SU-DHL-6 (cell line): ENCODE results near the gene HPCAL4.

Experiments
- H2AFZ ChIP-seq: fragments of 200-600 bp; sonication (generic); 2 replicates; pipeline ENCODE4 v1.6.1; 2014; ENCODE audit warnings: low read depth, mild to moderate bottlenecking, moderate library complexity, mixed read lengths, antibody characterized with exemption, low read length; ENCODE audit not compliant: severe bottlenecking
- H3F3A ChIP-seq: fragments of 200-600 bp; shearing (Covaris generic); 2 replicates; pipeline ENCODE4 v1.6.0; 2016; ENCODE audit warnings: antibody characterized with exemption, mild to moderate bottlenecking; ENCODE audit not compliant: insufficient read depth
- H3K27ac ChIP-seq: fragments of 200-600 bp; sonication (generic); 2 replicates; pipeline ENCODE4 v1.5.1; 2016; ENCODE audit warnings: low read depth, mild to moderate bottlenecking, low read length, moderate library complexity, mixed read lengths
- H3K27me3 ChIP-seq: fragments of 200-600 bp; sonication (generic), shearing (Covaris generic); 2 replicates; pipeline ENCODE4 v1.6.0; 2014; ENCODE audit warnings: mild to moderate bottlenecking, low read length
- H3K36me3 ChIP-seq: fragments of 200-600 bp; sonication (generic); 2 replicates; pipeline ENCODE4 v1.6.1; 2014; ENCODE audit warnings: mild to moderate bottlenecking, low read length, mixed read lengths
- H3K4me2 ChIP-seq: fragments of 300-600, 200-600 bp; shearing (Covaris generic), sonication (generic); 2 replicates; pipeline ENCODE4 v1.6.0; 2014; ENCODE audit warnings: low read length, low read depth, mild to moderate bottlenecking; ENCODE audit not compliant: poor library complexity, severe bottlenecking
- H3K4me3 ChIP-seq: fragments of 200-600 bp; sonication (generic); 2 replicates; pipeline ENCODE4 v1.5.1; 2014; ENCODE audit warnings: antibody characterized with exemption, low read length, mild to moderate bottlenecking, mixed read lengths; ENCODE audit not compliant: insufficient read depth, poor library complexity, severe bottlenecking
- H3K79me2 ChIP-seq: fragments of 200-600 bp; sonication (generic); 2 replicates; pipeline ENCODE4 v1.6.1; 2014; ENCODE audit warnings: mild to moderate bottlenecking, low read length, moderate library complexity; ENCODE audit not compliant: insufficient read depth
- H3K9ac ChIP-seq: fragments of 200-600 bp; sonication (generic); 2 replicates; pipeline ENCODE4 v1.7.0; 2014; ENCODE audit warnings: mild to moderate bottlenecking, low read length
- H3K9me2 ChIP-seq: fragments of 200-600 bp; sonication (generic); replicated peaks from 2 replicates; pipeline ENCODE4 v1.6.1; 2014; ENCODE audit warnings: low read length; ENCODE audit not compliant: insufficient read depth
- H3K9me3 ChIP-seq: fragments of 200-600 bp; sonication (generic); 2 replicates; pipeline ENCODE4 v1.6.1; 2014; ENCODE audit warnings: low read length, mixed read lengths; ENCODE audit not compliant: insufficient read depth
- H4K20me1 ChIP-seq: fragments of 200-600 bp; sonication (generic); 2 replicates; pipeline ENCODE4 v1.6.1; 2014; ENCODE audit warnings: low read depth, mild to moderate bottlenecking, antibody characterized with exemption, low read length, moderate library complexity, mixed read lengths
- CTCF ChIP-seq: fragments of 200-600 bp; sonication (generic); IDR thresholded peaks from one replicate; pipeline ENCODE4 v1.5.1; 2017; ENCODE audit warnings: antibody characterized with exemption, mild to moderate bottlenecking, low read length, moderate library complexity; ENCODE audit not compliant: insufficient read depth, poor library complexity, severe bottlenecking
- EZH2phosphoT487 ChIP-seq: fragments of 200-600 bp; sonication (generic), shearing (Covaris generic); conservative IDR thresholded peaks from 2 replicates; pipeline ENCODE4 v1.6.1; 2018; ENCODE audit warnings: mild to moderate bottlenecking, antibody characterized with exemption, low read length, moderate library complexity, mixed read lengths

The HPCAL4 gene

GRCh38 chr1:39707506-39707905 lies 16.3 kb upstream of the HPCAL4 start:
- Histone ChIP-seq H3K9me2 (no peaks in the 10 kb centered on the region), H3K27me3 (no peaks in the 10 kb centered on the region), H3K79me2 (no peaks in the 10 kb centered on the region), H3F3A (no peaks in the 10 kb centered on the region), H3K36me3 (no peaks in the 10 kb centered on the region), H4K20me1 (no peaks in the 10 kb centered on the region), H3K4me2 (no peak overlapping the region), H3K4me3 (no peak overlapping the region), H3K27ac (no peak overlapping the region), H3K9ac (no peak overlapping the region), H3K9me3 (no peaks in the 10 kb centered on the region), H2AFZ (no peak overlapping the region)
- TF ChIP-seq CTCF: no peak
- TF ChIP-seq EZH2phosphoT487: no peak

DNA sequence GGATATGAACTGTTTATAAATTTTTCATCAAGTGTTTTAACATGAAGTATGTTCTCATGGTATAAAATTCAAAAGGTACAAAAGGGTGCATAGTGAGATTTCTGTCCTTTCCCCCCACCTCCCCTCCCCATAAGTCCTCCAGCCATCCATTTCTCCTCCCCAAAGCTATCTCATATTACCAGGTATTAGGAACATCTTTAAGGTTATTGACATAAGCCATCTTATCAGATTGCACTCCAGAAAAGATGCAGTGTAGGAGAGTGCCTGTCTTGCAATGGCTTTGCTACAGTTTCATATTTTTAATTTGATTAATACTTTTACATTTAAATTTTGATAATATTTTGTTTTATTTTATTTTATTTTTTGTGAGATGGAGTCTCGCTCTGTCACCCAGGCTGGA lies 13.5 kb upstream of the HPCAL4 start:
- Histone ChIP-seq H3K27ac (no peak overlapping the region), H3K36me3 (no peaks in the 10 kb centered on the region), H3K9me2 (no peaks in the 10 kb centered on the region), H3K4me2 (no peak overlapping the region), H3K4me3 (no peak overlapping the region), H3K9ac (no peak overlapping the region), H4K20me1 (no peaks in the 10 kb centered on the region), H3F3A (no peaks in the 10 kb centered on the region), H3K9me3 (no peaks in the 10 kb centered on the region), H2AFZ (no peak overlapping the region), H3K27me3 (no peaks in the 10 kb centered on the region), H3K79me2 (no peaks in the 10 kb centered on the region)
- TF ChIP-seq CTCF (no peak), EZH2phosphoT487 (no peak)

GRCh38 chr1:39701049-39701439 lies 9.8 kb upstream of the HPCAL4 start:
- H3K36me3 ChIP-seq: no peaks in the 10 kb centered on the region
- TF ChIP-seq CTCF: no peak
- TF ChIP-seq EZH2phosphoT487: no peak
- no peaks in the 10 kb centered on the region for H3F3A ChIP-seq
- no peaks in the 10 kb centered on the region for H4K20me1 ChIP-seq
- H2AFZ ChIP-seq: no peak overlapping the region
- H3K9me3 ChIP-seq: no peaks in the 10 kb centered on the region
- no peak overlapping the region for H3K9ac ChIP-seq
- H3K79me2 ChIP-seq: no peaks in the 10 kb centered on the region
- no peak overlapping the region for H3K4me3 ChIP-seq
- no peak overlapping the region for H3K27ac ChIP-seq
- no peaks in the 10 kb centered on the region for H3K9me2 ChIP-seq
- H3K4me2 ChIP-seq: no peak overlapping the region
- no peaks in the 10 kb centered on the region for H3K27me3 ChIP-seq

DNA sequence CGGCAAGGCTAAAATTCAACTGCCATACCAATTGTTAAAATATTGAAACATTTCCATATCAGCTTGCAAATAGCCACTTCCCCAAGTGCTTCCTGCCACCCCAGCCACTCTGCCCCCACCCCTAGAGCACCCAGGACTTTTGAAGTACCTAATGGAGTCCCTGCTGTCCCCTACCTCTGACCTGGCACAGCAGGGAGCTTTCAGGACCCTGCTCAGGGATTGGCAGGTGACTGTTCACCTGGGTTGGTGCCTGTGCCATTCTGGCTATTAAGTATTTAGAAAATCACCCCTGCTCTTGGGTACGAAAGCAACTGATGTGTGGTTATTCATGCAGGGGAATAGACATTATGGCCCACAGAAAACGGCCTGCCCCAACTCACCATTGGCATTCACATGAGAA lies 9.1 kb upstream of the HPCAL4 start:
- Histone ChIP-seq H3K27ac (no peak overlapping the region), H2AFZ (no peak overlapping the region), H3K4me2 (no peak overlapping the region), H3K9me2 (no peaks in the 10 kb centered on the region), H3F3A (no peaks in the 10 kb centered on the region), H3K79me2 (no peaks in the 10 kb centered on the region), H3K9ac (no peak overlapping the region), H3K9me3 (no peaks in the 10 kb centered on the region), H3K27me3 (no peaks in the 10 kb centered on the region), H3K4me3 (no peak overlapping the region), H4K20me1 (no peaks in the 10 kb centered on the region), H3K36me3 (no peaks in the 10 kb centered on the region)
- no peak for TF ChIP-seq EZH2phosphoT487
- no peak for TF ChIP-seq CTCF
